Measurements from ENCODE around the gene RHEBL1. TPM values are rescaled to one million over a fixed set of nuclear protein-coding genes. Genes with fewer than 3 reads are reported as not detected.
A peak's percentile ranks its signal among the peaks of the same experiment; 100 is the strongest.

Gene RHEBL1
- total RNA-seq, 2 experiments from 2014 or later = 5.1 to 6.0 TPM

DNA sequence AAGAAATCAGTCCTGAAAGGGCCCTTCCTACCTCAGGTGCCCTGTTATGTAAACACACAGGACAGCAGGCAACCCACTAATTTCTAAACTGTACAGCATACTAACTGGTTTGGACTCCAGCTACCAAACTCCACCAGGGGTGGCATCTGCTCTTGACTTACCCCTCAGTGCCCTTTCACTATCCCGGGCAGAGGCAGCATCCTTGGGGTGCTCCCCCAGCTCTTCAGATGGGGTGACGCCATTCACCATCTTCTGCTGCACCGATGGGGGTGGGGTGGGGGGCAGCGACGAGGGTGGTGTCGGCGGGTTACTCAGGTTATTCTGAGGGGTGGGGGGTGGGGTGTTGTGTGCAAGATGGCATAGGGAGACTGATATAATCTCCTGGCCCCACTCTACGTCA, 39.7 kb downstream of the RHEBL1 start:
- no peak overlapping the region for H3K27ac Mint-ChIP-seq
- Histone ChIP-seq H3K4me1 (ENCODE audit: insufficient read depth, low read length) (no peaks in the 10 kb centered on the region), H3K27ac (ENCODE audit: low read depth in 1 of 2, low read length in 2 of 2) (no peak overlapping the region), H3K4me3 (ENCODE audit: low read length) (no peak overlapping the region), H3K27me3 (ENCODE audit: control insufficient read depth in 1 of 2, insufficient read depth in 2 of 2, low read length in 2 of 2) (no peaks in the 10 kb centered on the region), H3K9me3 (ENCODE audit: control insufficient read depth in 1 of 2, insufficient read depth in 1 of 2, low read length in 2 of 2) (no peaks in the 10 kb centered on the region), H3K36me3 (ENCODE audit: insufficient read depth, low read length) (peaks cover 91% of the 10 kb centered on the region)
- H3K9me3 Mint-ChIP-seq = no peaks in the 10 kb centered on the region
- intact Hi-C loops (cut with DNase I, micrococcal nuclease) = no loop called here
- no peaks in the 10 kb centered on the region for H3K27me3 Mint-ChIP-seq
- H3K36me3 Mint-ChIP-seq (ENCODE audit: low read depth) = peaks cover 76% of the 10 kb centered on the region
- no peak overlapping the region for H3K4me3 Mint-ChIP-seq
- DNase-seq (no peak), ATAC-seq (ENCODE audit: poor library complexity) (no peak)
- CTCF ChIA-PET = interaction anchor here (0.8 to 2.8 kb wide), 3 partner anchors 10 to 62 kb away, joined by 3 to 9 read pairs (median 3); no protein-coding TSS in a partner anchor
- POLR2A ChIA-PET = interaction anchor here (0.6 to 0.9 kb wide), 2 partner anchors 10 to 1212 kb away, joined by 3 to 4 read pairs; no protein-coding TSS in a partner anchor
- H3K4me1 Mint-ChIP-seq (ENCODE audit: low read depth) = no peaks in the 10 kb centered on the region
- TF ChIP-seq, protein P1, sequence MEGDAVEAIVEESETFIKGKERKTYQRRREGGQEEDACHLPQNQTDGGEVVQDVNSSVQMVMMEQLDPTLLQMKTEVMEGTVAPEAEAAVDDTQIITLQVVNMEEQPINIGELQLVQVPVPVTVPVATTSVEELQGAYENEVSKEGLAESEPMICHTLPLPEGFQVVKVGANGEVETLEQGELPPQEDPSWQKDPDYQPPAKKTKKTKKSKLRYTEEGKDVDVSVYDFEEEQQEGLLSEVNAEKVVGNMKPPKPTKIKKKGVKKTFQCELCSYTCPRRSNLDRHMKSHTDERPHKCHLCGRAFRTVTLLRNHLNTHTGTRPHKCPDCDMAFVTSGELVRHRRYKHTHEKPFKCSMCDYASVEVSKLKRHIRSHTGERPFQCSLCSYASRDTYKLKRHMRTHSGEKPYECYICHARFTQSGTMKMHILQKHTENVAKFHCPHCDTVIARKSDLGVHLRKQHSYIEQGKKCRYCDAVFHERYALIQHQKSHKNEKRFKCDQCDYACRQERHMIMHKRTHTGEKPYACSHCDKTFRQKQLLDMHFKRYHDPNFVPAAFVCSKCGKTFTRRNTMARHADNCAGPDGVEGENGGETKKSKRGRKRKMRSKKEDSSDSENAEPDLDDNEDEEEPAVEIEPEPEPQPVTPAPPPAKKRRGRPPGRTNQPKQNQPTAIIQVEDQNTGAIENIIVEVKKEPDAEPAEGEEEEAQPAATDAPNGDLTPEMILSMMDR (IDR thresholded peaks at IDR 0.05) = no peak

DNA sequence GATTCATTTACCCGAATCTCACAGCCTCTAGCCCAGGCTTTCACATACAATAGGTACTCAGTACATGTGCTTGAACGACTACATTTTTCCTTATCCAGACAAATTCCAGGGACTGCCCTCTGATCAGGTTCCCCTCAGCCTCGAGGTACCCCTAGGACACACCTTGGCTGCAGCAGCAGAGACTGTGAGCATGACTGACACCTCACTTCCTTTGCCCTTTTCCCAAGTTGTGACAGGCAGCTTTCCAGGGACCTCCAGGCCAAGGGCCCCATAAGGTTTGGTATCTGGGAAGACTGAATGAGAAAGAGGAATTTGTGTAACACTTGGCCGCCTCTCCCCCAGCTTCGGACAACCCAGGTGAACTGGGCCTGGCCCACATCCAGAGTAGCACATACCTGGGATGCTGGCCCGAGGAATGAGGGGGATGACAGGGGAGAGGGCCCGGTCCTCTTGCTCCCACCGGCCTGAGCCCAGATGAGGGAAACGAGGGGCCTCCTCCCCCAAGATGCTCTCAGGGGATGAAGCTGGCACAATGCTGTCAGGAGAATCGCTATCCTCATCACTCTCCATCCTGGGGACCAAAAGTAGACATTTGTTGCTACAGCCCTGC, 41.0 kb downstream of the RHEBL1 start:
- Histone ChIP-seq H3K4me3 (ENCODE audit: low read length) (no peak overlapping the region), H3K27ac (ENCODE audit: low read depth in 1 of 2, low read length in 2 of 2) (no peak overlapping the region), H3K9me3 (ENCODE audit: control insufficient read depth in 1 of 2, insufficient read depth in 1 of 2, low read length in 2 of 2) (no peaks in the 10 kb centered on the region), H3K36me3 (ENCODE audit: insufficient read depth, low read length) (peaks cover 91% of the 10 kb centered on the region), H3K4me1 (ENCODE audit: insufficient read depth, low read length) (no peaks in the 10 kb centered on the region), H3K27me3 (ENCODE audit: control insufficient read depth in 1 of 2, insufficient read depth in 2 of 2, low read length in 2 of 2) (no peaks in the 10 kb centered on the region)
- H3K27ac Mint-ChIP-seq = no peak overlapping the region
- ChIA-PET CTCF (interaction anchor here (0.8 kb wide), 1 partner anchor 9 kb away, joined by 3 read pairs; no protein-coding TSS in a partner anchor), POLR2A (interaction anchor here (1.3 kb wide), 1 partner anchor 9 kb away, joined by 3 read pairs; no protein-coding TSS in a partner anchor)
- intact Hi-C loops (cut with DNase I, micrococcal nuclease) = no loop called here
- TF ChIP-seq, protein P1 (IDR thresholded peaks at IDR 0.05) = no peak
- peaks cover 76% of the 10 kb centered on the region for H3K36me3 Mint-ChIP-seq (ENCODE audit: low read depth)
- no peak overlapping the region for H3K4me3 Mint-ChIP-seq
- no peak for DNase-seq
- ATAC-seq (ENCODE audit: poor library complexity) = no peak
- no peaks in the 10 kb centered on the region for H3K27me3 Mint-ChIP-seq
- H3K9me3 Mint-ChIP-seq = no peaks in the 10 kb centered on the region
- H3K4me1 Mint-ChIP-seq (ENCODE audit: low read depth) = no peaks in the 10 kb centered on the region

DNA sequence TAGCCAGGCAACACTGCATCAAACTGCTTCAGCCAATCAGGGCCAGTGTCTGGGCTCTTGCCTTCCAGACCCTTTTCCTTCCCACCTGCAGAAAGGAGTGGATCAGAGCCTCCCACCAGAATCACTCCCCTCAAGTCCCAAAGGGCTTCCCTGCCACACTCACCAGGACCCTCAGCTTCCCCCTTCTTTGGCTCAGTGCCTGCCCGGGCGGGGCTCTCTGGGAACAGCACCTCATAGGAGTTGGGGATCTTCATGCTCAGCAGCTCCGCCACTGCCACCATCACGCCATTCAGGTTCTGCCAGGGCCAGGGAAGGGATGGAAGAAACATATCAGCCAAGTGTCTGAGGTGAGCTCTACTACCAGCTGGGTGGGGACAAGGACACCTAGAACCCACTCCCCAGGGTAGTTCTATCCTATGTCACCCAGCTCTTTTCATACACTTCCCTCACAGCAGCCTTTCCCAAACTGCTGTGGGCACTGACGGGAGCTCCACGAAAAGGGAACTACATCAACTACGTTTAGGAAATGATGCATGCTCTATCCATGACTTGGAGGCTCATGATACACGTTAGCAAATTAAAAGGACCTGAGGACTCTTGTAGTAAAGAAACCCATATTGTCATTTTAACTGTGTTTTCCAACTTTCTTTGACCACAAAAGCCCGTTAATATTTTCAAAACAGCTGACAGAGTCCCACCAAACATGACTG, 41.8 kb downstream of the RHEBL1 start:
- Mint-ChIP-seq H3K4me1 (ENCODE audit: low read depth) (no peaks in the 10 kb centered on the region), H3K4me3 (no peak overlapping the region), H3K9me3 (no peaks in the 10 kb centered on the region), H3K36me3 (ENCODE audit: low read depth) (peaks cover 80% of the 10 kb centered on the region), H3K27me3 (no peaks in the 10 kb centered on the region), H3K27ac (no peak overlapping the region)
- Histone ChIP-seq H3K27ac (ENCODE audit: low read depth in 1 of 2, low read length in 2 of 2) (peak overlapping the region in 1 of 2 donors; percentile 23), H3K4me3 (ENCODE audit: low read length) (no peak overlapping the region), H3K4me1 (ENCODE audit: insufficient read depth, low read length) (no peaks in the 10 kb centered on the region), H3K36me3 (ENCODE audit: insufficient read depth, low read length) (peaks cover 92% of the 10 kb centered on the region), H3K9me3 (ENCODE audit: control insufficient read depth in 1 of 2, insufficient read depth in 1 of 2, low read length in 2 of 2) (no peaks in the 10 kb centered on the region), H3K27me3 (ENCODE audit: control insufficient read depth in 1 of 2, insufficient read depth in 2 of 2, low read length in 2 of 2) (no peaks in the 10 kb centered on the region)
- ATAC-seq (ENCODE audit: poor library complexity) = no peak
- TF ChIP-seq, protein P1 (IDR thresholded peaks at IDR 0.05) = no peak
- intact Hi-C loops (cut with DNase I, micrococcal nuclease) = no loop called here
- ChIA-PET CTCF (no interaction called here), POLR2A (interaction anchor here (1.3 kb wide), 1 partner anchor 8 kb away, joined by 3 read pairs; no protein-coding TSS in a partner anchor)
- peak in 1 of 14 experiments; percentile 20 for DNase-seq
